Naive thymus-derived CD4-positive, alpha-beta T cell (primary cell): ENCODE data around the gene SDS. TPM values are rescaled to one million over a fixed set of nuclear protein-coding genes. Genes with fewer than 3 reads are reported as not detected.
"Not testable (repeated sequence)": the region's sequence is repeated elsewhere in the genome, so short reads cannot be mapped to it uniquely, and the experiment has no call there.

ENCODE experiments used
- ATAC-seq: fragments of 150-1000 bp; cut with Tn5 transposase; 2 replicates; pipeline ENCODE4 v1.10.0; 2021; ENCODE audit warnings: mild to moderate bottlenecking, moderate library complexity
- CTCF ChIA-PET: fragments of 350-600 bp; sonication (Branson Sonifier 250); formaldehyde crosslinking; loops from one replicate; lab custom pipeline; 2021; ENCODE audit warnings: antibody characterized with exemption; lab: Charles Lee
- POLR2A ChIA-PET: fragments of 350-600 bp; sonication (Branson Sonifier 250); formaldehyde crosslinking; loops from one replicate; lab custom pipeline; 2021; ENCODE audit warnings: antibody characterized with exemption, inconsistent platforms; lab: Charles Lee
- DNase-seq, 9 donors: peaks; one replicate each; pipeline versions ENCODE4 v3.0.0 to v3.0.0-alpha.2; 2020 to 2022; ENCODE audit warnings: mixed read lengths in 1 of 9
- H3K27ac ChIP-seq: one replicate; pipeline ENCODE4 v1.7.0; 2013; ENCODE audit warnings: mild to moderate bottlenecking, low read depth, low read length, moderate library complexity
- H3K27me3 ChIP-seq, 2 donors: one replicate each; pipeline ENCODE4 v1.7.0; 2013; ENCODE audit warnings: low read length in 2 of 2, mild to moderate bottlenecking in 2 of 2, moderate library complexity in 2 of 2; ENCODE audit not compliant: control insufficient read depth in 2 of 2, insufficient read depth in 2 of 2
- H3K36me3 ChIP-seq, 3 experiments: 1 replicate in 2 of 3; 2 replicates in 1 of 3; pipeline ENCODE4 v1.7.0; 2013; ENCODE audit warnings: low read length in 3 of 3, mild to moderate bottlenecking in 3 of 3, moderate library complexity in 1 of 3; ENCODE audit not compliant: insufficient read depth in 3 of 3, control insufficient read depth in 2 of 3
- H3K4me1 ChIP-seq, 2 donors: one replicate each; pipeline ENCODE4 v1.7.0; 2013; ENCODE audit warnings: low read length in 2 of 2, mild to moderate bottlenecking in 2 of 2, moderate library complexity in 1 of 2; ENCODE audit not compliant: control insufficient read depth in 2 of 2, insufficient read depth in 2 of 2
- H3K4me3 ChIP-seq: 2 replicates; pipeline ENCODE4 v1.7.0; 2013; ENCODE audit warnings: mild to moderate bottlenecking, low read length
- H3K9me3 ChIP-seq, 3 experiments: 1 replicate in 2 of 3; 2 replicates in 1 of 3; pipeline ENCODE4 v1.7.0; 2013; ENCODE audit warnings: low read length in 3 of 3; ENCODE audit not compliant: control insufficient read depth in 2 of 3
- H3K27ac Mint-ChIP-seq, 9 donors: one replicate each; pipeline ENCODE4 v1.8.0; 2020 to 2022; ENCODE audit warnings: mixed read lengths in 9 of 9, mild to moderate bottlenecking in 8 of 9, moderate library complexity in 5 of 9, inconsistent platforms in 2 of 9
- H3K27me3 Mint-ChIP-seq, 5 donors: one replicate each; pipeline ENCODE4 v1.8.0; 2021 to 2022; ENCODE audit warnings: mixed read lengths in 5 of 5, mild to moderate bottlenecking in 1 of 5
- H3K36me3 Mint-ChIP-seq, 5 donors: one replicate each; pipeline ENCODE4 v1.8.0; 2020 to 2022; ENCODE audit warnings: mixed read lengths in 5 of 5, mild to moderate bottlenecking in 3 of 5, inconsistent platforms in 1 of 5
- H3K4me1 Mint-ChIP-seq, 7 donors: one replicate each; pipeline ENCODE4 v1.8.0; 2020 to 2022; ENCODE audit warnings: mixed read lengths in 7 of 7, mild to moderate bottlenecking in 3 of 7, inconsistent platforms in 1 of 7
- H3K4me3 Mint-ChIP-seq, 10 donors: one replicate each; pipeline ENCODE4 v1.8.0; 2020 to 2022; ENCODE audit warnings: mild to moderate bottlenecking in 10 of 10, mixed read lengths in 10 of 10, moderate library complexity in 6 of 10, inconsistent platforms in 2 of 10
- H3K9me3 Mint-ChIP-seq, 11 donors: one replicate each; pipeline ENCODE4 v1.8.0; 2020 to 2022; ENCODE audit warnings: mixed read lengths in 11 of 11, mild to moderate bottlenecking in 4 of 11, inconsistent platforms in 1 of 11, moderate library complexity in 1 of 11
- intact Hi-C, 2 donors: fragments of 100-400 bp; cut with micrococcal nuclease; formaldehyde crosslinking; loops; one replicate each; pipeline ENCODE4 v1.15.1; 2023
- polyA plus RNA-seq, 2 donors: library from polyadenylated mRNA; unstranded; fragments of 300-500 nt; fragmentation: Illumina TruSeq; gene quantifications; one replicate each; pipeline ENCODE4 v1.2.3, GENCODE V29; 2021
- total RNA-seq, 6 experiments: library from RNA in 5 of 6; stranded (reverse) in 5 of 6; gene quantifications; 1 replicate in 5 of 6; 2 replicates in 1 of 6; pipeline ENCODE4 v1.2.3 and lab custom pipeline; 2021 to 2026

SDS gene
- total and polyA plus RNA-seq, 7 experiments from 2014 or later, result 0.51 to 1.3 (median 0.76) TPM; not detected in 4

DNA sequence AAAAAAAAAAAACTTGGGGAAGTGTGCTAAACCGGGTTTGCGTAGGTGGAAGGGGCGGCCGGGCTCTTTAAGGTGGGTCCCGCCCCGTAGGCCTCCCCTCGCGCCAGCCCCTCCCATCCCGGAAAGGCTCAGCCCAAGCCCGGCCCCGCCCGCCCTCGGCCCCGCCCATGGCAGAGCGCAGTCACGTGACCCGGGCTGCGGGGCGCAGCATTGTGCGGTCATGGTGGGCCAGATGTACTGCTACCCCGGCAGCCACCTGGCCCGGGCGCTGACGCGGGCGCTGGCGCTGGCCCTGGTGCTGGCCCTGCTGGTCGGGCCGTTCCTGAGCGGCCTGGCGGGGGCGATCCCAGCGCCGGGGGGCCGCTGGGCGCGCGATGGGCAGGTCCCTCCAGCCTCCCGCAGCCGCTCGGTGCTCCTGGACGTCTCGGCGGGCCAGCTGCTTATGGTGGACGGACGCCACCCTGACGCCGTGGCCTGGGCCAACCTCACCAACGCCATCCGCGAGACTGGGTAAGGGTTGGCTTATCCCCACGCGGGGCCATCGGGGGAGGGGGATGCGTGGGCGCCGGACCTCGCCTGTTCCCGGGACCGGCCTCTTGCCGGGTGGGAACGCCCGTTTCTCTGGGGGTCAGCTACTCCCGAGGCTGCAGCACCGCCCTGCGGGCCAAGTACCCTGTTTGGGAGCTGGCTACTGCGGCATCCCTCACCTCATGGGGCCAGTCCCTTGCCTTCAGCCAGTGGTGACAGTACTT is 45.1 kb downstream of the SDS start, which contains the start of gene PLBD2:
Gene PLBD2 (plus strand): TSS at position 207 of the 752 bp plus-strand sequence. CDS start 14 bp downstream, at position 221.
- Histone ChIP-seq H3K4me1 (peaks cover 0 to 5% of the 10 kb centered on the region in 2 donors), H3K27me3 (no peaks in the 10 kb centered on the region), H3K36me3 (no peaks in the 10 kb centered on the region), H3K4me3 (peak within 1 kb of the TSS; percentile 82), H3K9me3 (no peaks in the 10 kb centered on the region), H3K27ac (peak within 1 kb of the TSS; percentile 85)
- intact Hi-C loops, result loop anchor here (1.0 to 5.0 kb wide), 8 partner anchors 23 to 608 kb away; partner anchors contain the start of genes DDX54 (in 2 of the 2), RITA1 (in 2 of the 2), SLC8B1 (in 2 of the 2) and TPCN1 (in 2 of the 2)
- CTCF ChIA-PET, result no interaction called here
- ATAC-seq (peak; percentile 98), DNase-seq (peak; percentile 85 to 95 (median 92))
- H3K27ac Mint-ChIP-seq, result peak within 1 kb of the TSS; percentile 79 to 98 (median 95)
- H3K27me3 Mint-ChIP-seq, result peaks cover 0 to 3% (median 0%) of the 10 kb centered on the region in 5 donors
- peak within 1 kb of the TSS; percentile 83 to 94 (median 91) for H3K4me3 Mint-ChIP-seq
- peaks cover 0 to 1% (median 0%) of the 10 kb centered on the region in 5 donors for H3K36me3 Mint-ChIP-seq
- POLR2A ChIA-PET, result interaction anchor here (2.3 to 4.0 kb wide), 2 partner anchors 23 to 137 kb away, joined by 5 to 20 read pairs; partner anchors contain the start of gene SLC8B1
- H3K4me1 Mint-ChIP-seq, result peaks cover 13 to 25% (median 17%) of the 10 kb centered on the region in 7 donors
- H3K9me3 Mint-ChIP-seq, result peaks cover 0 to 2% (median 0%) of the 10 kb centered on the region in 11 donors

DNA sequence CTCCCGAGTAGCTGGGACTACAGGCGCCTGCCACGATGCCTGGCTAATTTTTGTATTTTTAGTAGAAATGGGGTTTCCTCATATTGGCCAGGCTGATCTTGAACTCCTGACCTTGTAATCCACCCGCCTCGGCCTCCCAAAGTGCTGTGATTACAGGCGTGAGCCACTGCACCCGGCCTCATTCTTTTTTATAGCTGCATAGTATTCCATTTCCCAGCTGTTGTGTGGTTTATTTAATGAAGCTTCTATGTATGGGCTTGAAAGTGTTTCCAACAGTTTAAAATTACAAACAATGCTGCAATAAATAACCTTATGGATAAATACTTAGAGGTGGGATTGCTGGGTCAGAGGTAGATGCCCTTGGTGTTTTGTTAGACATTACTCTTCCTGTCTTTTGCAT is 49.5 kb downstream of the SDS start:
- H3K4me1 ChIP-seq, H3K4me3 ChIP-seq, H3K9me3 ChIP-seq, H3K27ac ChIP-seq, H3K4me3 Mint-ChIP-seq, CTCF ChIA-PET, DNase-seq, H3K27me3 ChIP-seq, H3K36me3 ChIP-seq, POLR2A ChIA-PET, intact Hi-C loops, ATAC-seq, H3K27ac Mint-ChIP-seq, H3K9me3 Mint-ChIP-seq, H3K36me3 Mint-ChIP-seq: not testable (repeated sequence)
- peaks cover 2 to 16% (median 8%) of the 10 kb centered on the region in 7 donors for H3K4me1 Mint-ChIP-seq
- peaks cover 0 to 14% (median 3%) of the 10 kb centered on the region in 5 donors for H3K27me3 Mint-ChIP-seq

GRCh38 chr12:113351089-113351488 is 52.6 kb downstream of the SDS start:
- ChIA-PET POLR2A (no interaction called here), CTCF (interaction anchor here (0.9 kb wide), 1 partner anchor 47 kb away, joined by 3 read pairs; no protein-coding TSS in a partner anchor)
- H3K27me3 Mint-ChIP-seq, result peaks cover 0 to 20% (median 7%) of the 10 kb centered on the region in 5 donors
- H3K4me1 Mint-ChIP-seq, result peaks cover 0 to 8% (median 4%) of the 10 kb centered on the region in 7 donors
- no peaks in the 10 kb centered on the region for H3K4me1 ChIP-seq
- no peak overlapping the region for H3K27ac ChIP-seq
- no peaks in the 10 kb centered on the region for H3K36me3 ChIP-seq
- no peaks in the 10 kb centered on the region for H3K9me3 ChIP-seq
- H3K27me3 ChIP-seq, result no peaks in the 10 kb centered on the region
- no peaks in the 10 kb centered on the region for H3K36me3 Mint-ChIP-seq
- intact Hi-C loops, result no loop called here
- peaks cover 0 to 2% (median 0%) of the 10 kb centered on the region in 11 donors for H3K9me3 Mint-ChIP-seq
- H3K27ac Mint-ChIP-seq, result no peak overlapping the region
- DNase-seq, result no peak
- no peak overlapping the region for H3K4me3 Mint-ChIP-seq
- no peak for ATAC-seq
- no peak overlapping the region for H3K4me3 ChIP-seq

DNA sequence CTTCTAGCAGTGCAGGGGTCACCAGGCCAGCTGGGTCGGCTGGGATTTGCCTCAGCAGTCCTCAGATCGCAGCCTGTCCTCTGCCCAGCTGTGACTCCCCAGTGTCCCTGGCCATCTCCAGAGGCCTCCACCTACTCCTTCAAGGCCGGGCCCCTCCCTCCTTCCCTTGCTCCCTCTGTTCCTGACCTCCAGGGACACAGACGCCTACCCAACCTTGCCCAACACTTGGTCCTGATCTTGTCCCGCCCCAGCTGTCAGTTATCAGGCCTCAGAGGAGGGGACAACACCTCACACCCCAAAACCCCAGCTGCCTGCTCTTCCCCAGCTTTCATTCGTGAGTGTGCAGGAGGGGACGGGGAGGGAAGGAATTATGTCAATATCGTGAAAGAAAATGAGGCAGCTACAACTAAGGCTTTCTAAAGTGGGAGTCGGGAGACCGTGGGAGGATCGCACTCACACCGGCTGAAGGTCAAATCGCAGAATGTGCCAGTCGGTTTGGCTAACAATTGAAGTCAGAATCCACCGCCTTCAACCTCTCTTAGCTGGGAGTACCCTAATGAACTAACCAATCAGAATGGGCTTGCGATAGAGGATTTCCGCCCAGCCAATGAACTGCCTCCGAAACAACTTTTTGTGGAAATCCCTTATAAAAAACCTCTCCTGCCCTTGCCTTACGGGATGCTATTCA is 54.7 kb downstream of the SDS start:
- H3K27me3 ChIP-seq, result no peaks in the 10 kb centered on the region
- H3K27ac Mint-ChIP-seq, result no peak overlapping the region
- H3K4me1 Mint-ChIP-seq, result peaks cover 0 to 8% (median 4%) of the 10 kb centered on the region in 7 donors
- H3K9me3 ChIP-seq, result no peaks in the 10 kb centered on the region
- CTCF ChIA-PET, result no interaction called here
- H3K4me3 Mint-ChIP-seq, result peak overlapping the region in 1 of 10 donors; percentile 31
- H3K4me3 ChIP-seq, result no peak overlapping the region
- no peaks in the 10 kb centered on the region for H3K36me3 Mint-ChIP-seq
- H3K27me3 Mint-ChIP-seq, result peaks cover 0 to 20% (median 7%) of the 10 kb centered on the region in 5 donors
- no peak overlapping the region for H3K27ac ChIP-seq
- H3K9me3 Mint-ChIP-seq, result peaks cover 0 to 2% (median 0%) of the 10 kb centered on the region in 11 donors
- ATAC-seq, result no peak
- no peak for DNase-seq
- no peaks in the 10 kb centered on the region for H3K4me1 ChIP-seq
- POLR2A ChIA-PET, result no interaction called here
- intact Hi-C loops, result no loop called here
- H3K36me3 ChIP-seq, result no peaks in the 10 kb centered on the region

DNA sequence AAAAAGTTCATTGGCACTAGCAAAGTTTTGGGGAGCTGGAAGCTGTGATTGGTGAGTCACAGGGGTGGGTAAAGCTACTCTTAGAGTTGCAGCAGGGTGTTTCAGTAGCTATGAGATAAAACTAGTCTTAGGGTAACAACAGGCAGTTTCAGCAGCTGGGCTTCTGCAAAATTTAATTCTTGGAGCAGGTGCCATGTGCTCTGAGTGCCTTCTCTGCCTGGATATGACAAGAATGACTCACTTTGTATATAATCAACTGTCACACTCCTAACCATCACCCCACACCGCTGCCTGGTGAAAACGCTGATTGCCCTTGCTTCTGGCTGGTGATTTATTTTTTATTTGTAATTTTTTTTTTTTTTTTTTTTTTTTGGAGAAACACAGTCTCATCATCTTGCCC is 55.8 kb downstream of the SDS start:
- H3K4me1 Mint-ChIP-seq, result peaks cover 0 to 8% (median 4%) of the 10 kb centered on the region in 7 donors
- H3K27me3 ChIP-seq, result no peaks in the 10 kb centered on the region
- H3K27ac ChIP-seq, result no peak overlapping the region
- no peaks in the 10 kb centered on the region for H3K4me1 ChIP-seq
- DNase-seq, result no peak
- ATAC-seq, result no peak
- no peaks in the 10 kb centered on the region for H3K36me3 ChIP-seq
- no peak overlapping the region for H3K4me3 ChIP-seq
- ChIA-PET POLR2A (interaction anchor here (1.7 kb wide), 1 partner anchor 12 kb away, joined by 7 read pairs; no protein-coding TSS in a partner anchor), CTCF (interaction anchor here (0.7 kb wide), 1 partner anchor 76 kb away, joined by 3 read pairs; no protein-coding TSS in a partner anchor)
- peaks cover 0 to 14% (median 7%) of the 10 kb centered on the region in 5 donors for H3K27me3 Mint-ChIP-seq
- H3K9me3 ChIP-seq, result no peaks in the 10 kb centered on the region
- intact Hi-C loops, result no loop called here
- H3K27ac Mint-ChIP-seq, result no peak overlapping the region
- H3K36me3 Mint-ChIP-seq, result no peaks in the 10 kb centered on the region
- H3K9me3 Mint-ChIP-seq, result peaks cover 0 to 2% (median 0%) of the 10 kb centered on the region in 11 donors
- no peak overlapping the region for H3K4me3 Mint-ChIP-seq

DNA sequence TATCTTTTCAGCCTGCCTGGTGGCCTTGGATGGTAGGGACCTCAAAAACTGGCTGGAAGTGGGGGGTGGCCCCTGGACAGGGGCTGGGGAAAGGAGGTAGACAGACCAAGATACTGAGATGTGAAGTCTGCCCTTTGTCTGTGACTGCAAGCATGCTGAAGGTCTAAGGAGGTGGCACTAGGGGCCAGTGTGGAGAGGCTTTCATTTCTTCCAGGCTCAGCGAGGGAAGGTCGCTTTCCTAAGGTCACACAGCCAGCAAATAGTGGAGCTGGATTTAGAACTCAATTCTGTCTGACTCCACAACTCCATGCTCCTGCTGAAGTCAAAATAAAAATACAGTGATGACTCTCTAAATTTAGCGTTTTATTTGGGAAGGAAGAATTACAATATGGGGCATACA is 56.6 kb downstream of the SDS start:
- intact Hi-C loops, result no loop called here
- Mint-ChIP-seq H3K4me1 (peaks cover 0 to 4% (median 0%) of the 10 kb centered on the region in 7 donors), H3K4me3 (no peak overlapping the region), H3K36me3 (no peaks in the 10 kb centered on the region), H3K27me3 (peaks cover 0 to 10% (median 7%) of the 10 kb centered on the region in 5 donors), H3K9me3 (no peaks in the 10 kb centered on the region), H3K27ac (peak overlapping the region in 2 of 9 donors; percentile 19 to 52)
- ATAC-seq (no peak), DNase-seq (no peak)
- Histone ChIP-seq H3K4me1 (no peaks in the 10 kb centered on the region), H3K4me3 (no peak overlapping the region), H3K9me3 (no peaks in the 10 kb centered on the region), H3K36me3 (no peaks in the 10 kb centered on the region), H3K27me3 (no peaks in the 10 kb centered on the region), H3K27ac (no peak overlapping the region)
- ChIA-PET POLR2A (interaction anchor here (1.2 to 1.7 kb wide), 2 partner anchors 12 to 54 kb away, joined by 3 to 7 read pairs; no protein-coding TSS in a partner anchor), CTCF (no interaction called here)
